ENCODE measurements around the gene DDX23. TPM values are rescaled to one million over a fixed set of nuclear protein-coding genes. Genes with fewer than 3 reads are reported as not detected.

The DDX23 gene
- total RNA-seq, 1 experiment from 2014 or later: 107 TPM

DNA sequence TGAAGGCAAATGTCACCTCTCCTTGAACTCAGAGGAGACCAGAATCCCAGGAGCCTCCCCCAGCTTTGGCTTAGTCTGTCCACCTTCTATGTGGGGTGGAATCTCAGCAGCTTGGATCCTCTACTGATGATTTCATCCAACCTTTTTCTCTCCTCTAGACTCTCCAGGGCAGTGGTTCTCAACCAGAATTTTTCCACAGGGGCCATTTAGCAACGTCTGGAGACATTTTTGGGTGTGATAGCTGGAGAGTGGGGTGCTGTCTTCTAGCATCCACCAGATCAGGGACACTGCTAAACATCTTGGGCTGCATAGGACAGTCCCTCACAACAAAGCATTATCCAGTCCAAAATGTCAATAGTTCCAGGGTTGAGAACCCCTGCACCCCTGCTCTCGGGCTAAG, 4.4 kb upstream of the DDX23 start:
- no peak overlapping the region for H3K27ac Mint-ChIP-seq
- CTCF ChIA-PET: interaction anchor here (0.9 to 7.0 kb wide), 7 partner anchors 9 to 132 kb away, joined by 3 to 134 read pairs (median 4); partner anchors contain the start of gene RND1
- H3K4me3 Mint-ChIP-seq: no peak overlapping the region
- no peaks in the 10 kb centered on the region for H3K27me3 Mint-ChIP-seq (ENCODE audit: low read depth)
- peaks cover 10% of the 10 kb centered on the region for H3K36me3 Mint-ChIP-seq
- peaks cover 7% of the 10 kb centered on the region for H3K4me1 Mint-ChIP-seq
- no peak for DNase-seq (ENCODE audit: low spot score)
- POLR2A ChIA-PET: interaction anchor here (0.5 to 1.1 kb wide), 3 partner anchors 9 to 1060 kb away, joined by 3 to 9 read pairs (median 4); partner anchors contain the start of gene RND1
- no peaks in the 10 kb centered on the region for H3K9me3 Mint-ChIP-seq
- TF ChIP-seq NR1H2 (CRISPR knock-in tag; IDR thresholded peaks at IDR 0.05) (no peak), ETV6 (CRISPR knock-in tag; IDR thresholded peaks at IDR 0.05) (no peak), RELA (CRISPR knock-in tag; IDR thresholded peaks at IDR 0.05; ENCODE audit: borderline replicate concordance) (no peak), TCF7 (CRISPR knock-in tag; IDR thresholded peaks at IDR 0.05; ENCODE audit: low read depth) (no peak), TEAD4 (CRISPR knock-in tag; IDR thresholded peaks at IDR 0.05) (no peak), OVOL2 (CRISPR knock-in tag; IDR thresholded peaks at IDR 0.05; ENCODE audit: borderline replicate concordance) (no peak), ZNF138 (CRISPR knock-in tag; conservative IDR thresholded peaks at IDR 0.05) (no peak), SMAD3 (CRISPR knock-in tag; IDR thresholded peaks at IDR 0.05; ENCODE audit: borderline replicate concordance) (no peak), ELF4 (CRISPR knock-in tag; IDR thresholded peaks at IDR 0.05; ENCODE audit: low read depth) (no peak), ZNF423 (CRISPR knock-in tag; IDR thresholded peaks at IDR 0.05) (no peak), ZNF232 (CRISPR knock-in tag; IDR thresholded peaks at IDR 0.05) (no peak), FOXJ3 (CRISPR knock-in tag; IDR thresholded peaks at IDR 0.05; ENCODE audit: borderline replicate concordance) (no peak)
- TF ChIP-seq, protein P1, sequence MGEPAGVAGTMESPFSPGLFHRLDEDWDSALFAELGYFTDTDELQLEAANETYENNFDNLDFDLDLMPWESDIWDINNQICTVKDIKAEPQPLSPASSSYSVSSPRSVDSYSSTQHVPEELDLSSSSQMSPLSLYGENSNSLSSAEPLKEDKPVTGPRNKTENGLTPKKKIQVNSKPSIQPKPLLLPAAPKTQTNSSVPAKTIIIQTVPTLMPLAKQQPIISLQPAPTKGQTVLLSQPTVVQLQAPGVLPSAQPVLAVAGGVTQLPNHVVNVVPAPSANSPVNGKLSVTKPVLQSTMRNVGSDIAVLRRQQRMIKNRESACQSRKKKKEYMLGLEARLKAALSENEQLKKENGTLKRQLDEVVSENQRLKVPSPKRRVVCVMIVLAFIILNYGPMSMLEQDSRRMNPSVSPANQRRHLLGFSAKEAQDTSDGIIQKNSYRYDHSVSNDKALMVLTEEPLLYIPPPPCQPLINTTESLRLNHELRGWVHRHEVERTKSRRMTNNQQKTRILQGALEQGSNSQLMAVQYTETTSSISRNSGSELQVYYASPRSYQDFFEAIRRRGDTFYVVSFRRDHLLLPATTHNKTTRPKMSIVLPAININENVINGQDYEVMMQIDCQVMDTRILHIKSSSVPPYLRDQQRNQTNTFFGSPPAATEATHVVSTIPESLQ (CRISPR knock-in tag; IDR thresholded peaks at IDR 0.05): no peak
- TF ChIP-seq, protein P2, sequence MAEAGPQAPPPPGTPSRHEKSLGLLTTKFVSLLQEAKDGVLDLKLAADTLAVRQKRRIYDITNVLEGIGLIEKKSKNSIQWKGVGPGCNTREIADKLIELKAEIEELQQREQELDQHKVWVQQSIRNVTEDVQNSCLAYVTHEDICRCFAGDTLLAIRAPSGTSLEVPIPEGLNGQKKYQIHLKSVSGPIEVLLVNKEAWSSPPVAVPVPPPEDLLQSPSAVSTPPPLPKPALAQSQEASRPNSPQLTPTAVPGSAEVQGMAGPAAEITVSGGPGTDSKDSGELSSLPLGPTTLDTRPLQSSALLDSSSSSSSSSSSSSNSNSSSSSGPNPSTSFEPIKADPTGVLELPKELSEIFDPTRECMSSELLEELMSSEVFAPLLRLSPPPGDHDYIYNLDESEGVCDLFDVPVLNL (CRISPR knock-in tag; IDR thresholded peaks at IDR 0.05; ENCODE audit: borderline replicate concordance, low read depth): no peak
- TF ChIP-seq, protein P3, sequence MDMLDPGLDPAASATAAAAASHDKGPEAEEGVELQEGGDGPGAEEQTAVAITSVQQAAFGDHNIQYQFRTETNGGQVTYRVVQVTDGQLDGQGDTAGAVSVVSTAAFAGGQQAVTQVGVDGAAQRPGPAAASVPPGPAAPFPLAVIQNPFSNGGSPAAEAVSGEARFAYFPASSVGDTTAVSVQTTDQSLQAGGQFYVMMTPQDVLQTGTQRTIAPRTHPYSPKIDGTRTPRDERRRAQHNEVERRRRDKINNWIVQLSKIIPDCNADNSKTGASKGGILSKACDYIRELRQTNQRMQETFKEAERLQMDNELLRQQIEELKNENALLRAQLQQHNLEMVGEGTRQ (CRISPR knock-in tag; IDR thresholded peaks at IDR 0.05): no peak
- TF ChIP-seq, protein P4, sequence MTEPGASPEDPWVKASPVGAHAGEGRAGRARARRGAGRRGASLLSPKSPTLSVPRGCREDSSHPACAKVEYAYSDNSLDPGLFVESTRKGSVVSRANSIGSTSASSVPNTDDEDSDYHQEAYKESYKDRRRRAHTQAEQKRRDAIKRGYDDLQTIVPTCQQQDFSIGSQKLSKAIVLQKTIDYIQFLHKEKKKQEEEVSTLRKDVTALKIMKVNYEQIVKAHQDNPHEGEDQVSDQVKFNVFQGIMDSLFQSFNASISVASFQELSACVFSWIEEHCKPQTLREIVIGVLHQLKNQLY (CRISPR knock-in tag; IDR thresholded peaks at IDR 0.05): no peak
- TF ChIP-seq, protein P5, sequence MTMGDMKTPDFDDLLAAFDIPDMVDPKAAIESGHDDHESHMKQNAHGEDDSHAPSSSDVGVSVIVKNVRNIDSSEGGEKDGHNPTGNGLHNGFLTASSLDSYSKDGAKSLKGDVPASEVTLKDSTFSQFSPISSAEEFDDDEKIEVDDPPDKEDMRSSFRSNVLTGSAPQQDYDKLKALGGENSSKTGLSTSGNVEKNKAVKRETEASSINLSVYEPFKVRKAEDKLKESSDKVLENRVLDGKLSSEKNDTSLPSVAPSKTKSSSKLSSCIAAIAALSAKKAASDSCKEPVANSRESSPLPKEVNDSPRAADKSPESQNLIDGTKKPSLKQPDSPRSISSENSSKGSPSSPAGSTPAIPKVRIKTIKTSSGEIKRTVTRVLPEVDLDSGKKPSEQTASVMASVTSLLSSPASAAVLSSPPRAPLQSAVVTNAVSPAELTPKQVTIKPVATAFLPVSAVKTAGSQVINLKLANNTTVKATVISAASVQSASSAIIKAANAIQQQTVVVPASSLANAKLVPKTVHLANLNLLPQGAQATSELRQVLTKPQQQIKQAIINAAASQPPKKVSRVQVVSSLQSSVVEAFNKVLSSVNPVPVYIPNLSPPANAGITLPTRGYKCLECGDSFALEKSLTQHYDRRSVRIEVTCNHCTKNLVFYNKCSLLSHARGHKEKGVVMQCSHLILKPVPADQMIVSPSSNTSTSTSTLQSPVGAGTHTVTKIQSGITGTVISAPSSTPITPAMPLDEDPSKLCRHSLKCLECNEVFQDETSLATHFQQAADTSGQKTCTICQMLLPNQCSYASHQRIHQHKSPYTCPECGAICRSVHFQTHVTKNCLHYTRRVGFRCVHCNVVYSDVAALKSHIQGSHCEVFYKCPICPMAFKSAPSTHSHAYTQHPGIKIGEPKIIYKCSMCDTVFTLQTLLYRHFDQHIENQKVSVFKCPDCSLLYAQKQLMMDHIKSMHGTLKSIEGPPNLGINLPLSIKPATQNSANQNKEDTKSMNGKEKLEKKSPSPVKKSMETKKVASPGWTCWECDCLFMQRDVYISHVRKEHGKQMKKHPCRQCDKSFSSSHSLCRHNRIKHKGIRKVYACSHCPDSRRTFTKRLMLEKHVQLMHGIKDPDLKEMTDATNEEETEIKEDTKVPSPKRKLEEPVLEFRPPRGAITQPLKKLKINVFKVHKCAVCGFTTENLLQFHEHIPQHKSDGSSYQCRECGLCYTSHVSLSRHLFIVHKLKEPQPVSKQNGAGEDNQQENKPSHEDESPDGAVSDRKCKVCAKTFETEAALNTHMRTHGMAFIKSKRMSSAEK (CRISPR knock-in tag; IDR thresholded peaks at IDR 0.05; ENCODE audit: borderline replicate concordance): no peak
- TF ChIP-seq, protein P6, sequence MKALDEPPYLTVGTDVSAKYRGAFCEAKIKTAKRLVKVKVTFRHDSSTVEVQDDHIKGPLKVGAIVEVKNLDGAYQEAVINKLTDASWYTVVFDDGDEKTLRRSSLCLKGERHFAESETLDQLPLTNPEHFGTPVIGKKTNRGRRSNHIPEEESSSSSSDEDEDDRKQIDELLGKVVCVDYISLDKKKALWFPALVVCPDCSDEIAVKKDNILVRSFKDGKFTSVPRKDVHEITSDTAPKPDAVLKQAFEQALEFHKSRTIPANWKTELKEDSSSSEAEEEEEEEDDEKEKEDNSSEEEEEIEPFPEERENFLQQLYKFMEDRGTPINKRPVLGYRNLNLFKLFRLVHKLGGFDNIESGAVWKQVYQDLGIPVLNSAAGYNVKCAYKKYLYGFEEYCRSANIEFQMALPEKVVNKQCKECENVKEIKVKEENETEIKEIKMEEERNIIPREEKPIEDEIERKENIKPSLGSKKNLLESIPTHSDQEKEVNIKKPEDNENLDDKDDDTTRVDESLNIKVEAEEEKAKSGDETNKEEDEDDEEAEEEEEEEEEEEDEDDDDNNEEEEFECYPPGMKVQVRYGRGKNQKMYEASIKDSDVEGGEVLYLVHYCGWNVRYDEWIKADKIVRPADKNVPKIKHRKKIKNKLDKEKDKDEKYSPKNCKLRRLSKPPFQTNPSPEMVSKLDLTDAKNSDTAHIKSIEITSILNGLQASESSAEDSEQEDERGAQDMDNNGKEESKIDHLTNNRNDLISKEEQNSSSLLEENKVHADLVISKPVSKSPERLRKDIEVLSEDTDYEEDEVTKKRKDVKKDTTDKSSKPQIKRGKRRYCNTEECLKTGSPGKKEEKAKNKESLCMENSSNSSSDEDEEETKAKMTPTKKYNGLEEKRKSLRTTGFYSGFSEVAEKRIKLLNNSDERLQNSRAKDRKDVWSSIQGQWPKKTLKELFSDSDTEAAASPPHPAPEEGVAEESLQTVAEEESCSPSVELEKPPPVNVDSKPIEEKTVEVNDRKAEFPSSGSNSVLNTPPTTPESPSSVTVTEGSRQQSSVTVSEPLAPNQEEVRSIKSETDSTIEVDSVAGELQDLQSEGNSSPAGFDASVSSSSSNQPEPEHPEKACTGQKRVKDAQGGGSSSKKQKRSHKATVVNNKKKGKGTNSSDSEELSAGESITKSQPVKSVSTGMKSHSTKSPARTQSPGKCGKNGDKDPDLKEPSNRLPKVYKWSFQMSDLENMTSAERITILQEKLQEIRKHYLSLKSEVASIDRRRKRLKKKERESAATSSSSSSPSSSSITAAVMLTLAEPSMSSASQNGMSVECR (CRISPR knock-in tag; IDR thresholded peaks at IDR 0.05; ENCODE audit: borderline replicate concordance): no peak
- TF ChIP-seq, protein P7, sequence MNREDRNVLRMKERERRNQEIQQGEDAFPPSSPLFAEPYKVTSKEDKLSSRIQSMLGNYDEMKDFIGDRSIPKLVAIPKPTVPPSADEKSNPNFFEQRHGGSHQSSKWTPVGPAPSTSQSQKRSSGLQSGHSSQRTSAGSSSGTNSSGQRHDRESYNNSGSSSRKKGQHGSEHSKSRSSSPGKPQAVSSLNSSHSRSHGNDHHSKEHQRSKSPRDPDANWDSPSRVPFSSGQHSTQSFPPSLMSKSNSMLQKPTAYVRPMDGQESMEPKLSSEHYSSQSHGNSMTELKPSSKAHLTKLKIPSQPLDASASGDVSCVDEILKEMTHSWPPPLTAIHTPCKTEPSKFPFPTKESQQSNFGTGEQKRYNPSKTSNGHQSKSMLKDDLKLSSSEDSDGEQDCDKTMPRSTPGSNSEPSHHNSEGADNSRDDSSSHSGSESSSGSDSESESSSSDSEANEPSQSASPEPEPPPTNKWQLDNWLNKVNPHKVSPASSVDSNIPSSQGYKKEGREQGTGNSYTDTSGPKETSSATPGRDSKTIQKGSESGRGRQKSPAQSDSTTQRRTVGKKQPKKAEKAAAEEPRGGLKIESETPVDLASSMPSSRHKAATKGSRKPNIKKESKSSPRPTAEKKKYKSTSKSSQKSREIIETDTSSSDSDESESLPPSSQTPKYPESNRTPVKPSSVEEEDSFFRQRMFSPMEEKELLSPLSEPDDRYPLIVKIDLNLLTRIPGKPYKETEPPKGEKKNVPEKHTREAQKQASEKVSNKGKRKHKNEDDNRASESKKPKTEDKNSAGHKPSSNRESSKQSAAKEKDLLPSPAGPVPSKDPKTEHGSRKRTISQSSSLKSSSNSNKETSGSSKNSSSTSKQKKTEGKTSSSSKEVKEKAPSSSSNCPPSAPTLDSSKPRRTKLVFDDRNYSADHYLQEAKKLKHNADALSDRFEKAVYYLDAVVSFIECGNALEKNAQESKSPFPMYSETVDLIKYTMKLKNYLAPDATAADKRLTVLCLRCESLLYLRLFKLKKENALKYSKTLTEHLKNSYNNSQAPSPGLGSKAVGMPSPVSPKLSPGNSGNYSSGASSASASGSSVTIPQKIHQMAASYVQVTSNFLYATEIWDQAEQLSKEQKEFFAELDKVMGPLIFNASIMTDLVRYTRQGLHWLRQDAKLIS (CRISPR knock-in tag; IDR thresholded peaks at IDR 0.05; ENCODE audit: borderline replicate concordance): no peak
- ATAC-seq: no peak

Measured in WTC11 (cell line).